Mucosa of rectum (tissue), 2 donors: ENCODE data around the gene SLC34A3.

Experiments
- H3K27ac ChIP-seq, 2 donors: one replicate each; pipeline ENCODE4 v1.7.0; 2013; ENCODE audit warnings: inconsistent platforms in 2 of 2, low read depth in 2 of 2, low read length in 2 of 2
- H3K27me3 ChIP-seq, 2 donors: one replicate each; pipeline ENCODE4 v1.7.0; 2013; ENCODE audit warnings: low read length in 2 of 2; ENCODE audit not compliant: control insufficient read depth in 2 of 2, insufficient read depth in 2 of 2
- H3K36me3 ChIP-seq, 2 donors: one replicate each; pipeline ENCODE4 v1.7.0; 2013; ENCODE audit warnings: low read length in 2 of 2; ENCODE audit not compliant: control insufficient read depth in 2 of 2, insufficient read depth in 2 of 2
- H3K4me1 ChIP-seq, 2 donors: one replicate each; pipeline ENCODE4 v1.7.0; 2013; ENCODE audit warnings: low read length in 2 of 2, mild to moderate bottlenecking in 1 of 2; ENCODE audit not compliant: control insufficient read depth in 2 of 2, insufficient read depth in 2 of 2
- H3K4me3 ChIP-seq, 2 donors: one replicate each; pipeline ENCODE4 v1.7.0; 2013; ENCODE audit warnings: low read length in 2 of 2
- H3K9ac ChIP-seq, 2 donors: one replicate each; pipeline ENCODE4 v1.7.0; 2013; ENCODE audit warnings: low read length in 2 of 2, low read depth in 1 of 2, mild to moderate bottlenecking in 1 of 2
- H3K9me3 ChIP-seq, 2 donors: one replicate each; pipeline ENCODE4 v1.7.0; 2013; ENCODE audit warnings: low read length in 2 of 2; ENCODE audit not compliant: control insufficient read depth in 2 of 2
- donor health status: healthy.
- donor health status: Normal muscosa, but diverticular disease.

SLC34A3 gene

GRCh38 chr9:137270929-137271695 is 40.4 kb downstream of the SLC34A3 start:
- no peaks in the 10 kb centered on the region for H3K9me3 ChIP-seq
- H3K27me3 ChIP-seq: no peaks in the 10 kb centered on the region
- no peak overlapping the region for H3K9ac ChIP-seq
- peaks cover 17 to 40% of the 10 kb centered on the region in 2 donors for H3K4me1 ChIP-seq
- H3K27ac ChIP-seq: no peak overlapping the region
- peaks cover 11 to 21% of the 10 kb centered on the region in 2 donors for H3K36me3 ChIP-seq
- H3K4me3 ChIP-seq: no peak overlapping the region

GRCh38 chr9:137271696-137272076 is 41.0 kb downstream of the SLC34A3 start:
- Histone ChIP-seq H3K4me1 (peaks cover 23 to 44% of the 10 kb centered on the region in 2 donors), H3K9ac (no peak overlapping the region), H3K9me3 (no peaks in the 10 kb centered on the region), H3K36me3 (peaks cover 9 to 16% of the 10 kb centered on the region in 2 donors), H3K27ac (no peak overlapping the region), H3K27me3 (no peaks in the 10 kb centered on the region), H3K4me3 (no peak overlapping the region)

- H3K27me3 ChIP-seq: no peaks in the 10 kb centered on the region
- no peaks in the 10 kb centered on the region for H3K9me3 ChIP-seq
- no peak overlapping the region for H3K4me3 ChIP-seq
- H3K27ac ChIP-seq: no peak overlapping the region
- peaks cover 31 to 52% of the 10 kb centered on the region in 2 donors for H3K4me1 ChIP-seq
- peaks cover 6 to 16% of the 10 kb centered on the region in 2 donors for H3K36me3 ChIP-seq
- no peak overlapping the region for H3K9ac ChIP-seq
Observed at GRCh38 chr9:137272241-137273094, 41.8 kb downstream of the SLC34A3 start.

- Histone ChIP-seq H3K4me1 (peaks cover 31 to 51% of the 10 kb centered on the region in 2 donors), H3K27ac (no peak overlapping the region), H3K4me3 (no peak overlapping the region), H3K36me3 (peaks cover 6 to 12% of the 10 kb centered on the region in 2 donors), H3K9me3 (no peaks in the 10 kb centered on the region), H3K27me3 (no peaks in the 10 kb centered on the region), H3K9ac (no peak overlapping the region)
Observed at GRCh38 chr9:137273095-137273490, 42.4 kb downstream of the SLC34A3 start.

GRCh38 chr9:137273611-137274320 is 43.1 kb downstream of the SLC34A3 start:
- no peak overlapping the region for H3K4me3 ChIP-seq
- no peaks in the 10 kb centered on the region for H3K9me3 ChIP-seq
- peaks cover 27 to 47% of the 10 kb centered on the region in 2 donors for H3K4me1 ChIP-seq
- no peaks in the 10 kb centered on the region for H3K27me3 ChIP-seq
- peaks cover 6 to 10% of the 10 kb centered on the region in 2 donors for H3K36me3 ChIP-seq
- peak overlapping the region; percentile 63 to 90 for H3K27ac ChIP-seq
- H3K9ac ChIP-seq: peak overlapping the region in 1 of 2 donors; percentile 73

GRCh38 chr9:137275203-137275587 is 44.5 kb downstream of the SLC34A3 start:
- peaks cover 15 to 19% of the 10 kb centered on the region in 2 donors for H3K36me3 ChIP-seq
- H3K27me3 ChIP-seq: no peaks in the 10 kb centered on the region
- H3K4me3 ChIP-seq: no peak overlapping the region
- no peak overlapping the region for H3K27ac ChIP-seq
- H3K4me1 ChIP-seq: peaks cover 19 to 35% of the 10 kb centered on the region in 2 donors
- H3K9ac ChIP-seq: peak overlapping the region in 1 of 2 donors; percentile 1
- no peaks in the 10 kb centered on the region for H3K9me3 ChIP-seq

- Histone ChIP-seq H3K9me3 (no peaks in the 10 kb centered on the region), H3K4me3 (no peak overlapping the region), H3K27ac (peak overlapping the region; percentile 91 to 96), H3K27me3 (no peaks in the 10 kb centered on the region), H3K4me1 (peaks cover 19 to 35% of the 10 kb centered on the region in 2 donors), H3K36me3 (peaks cover 15 to 19% of the 10 kb centered on the region in 2 donors), H3K9ac (peak overlapping the region in 1 of 2 donors; percentile 1)
Observed at GRCh38 chr9:137275588-137276472, 45.1 kb downstream of the SLC34A3 start.

GRCh38 chr9:137276473-137277328 is 46.0 kb downstream of the SLC34A3 start:
- no peaks in the 10 kb centered on the region for H3K27me3 ChIP-seq
- H3K9ac ChIP-seq: peak overlapping the region; percentile 92 to 99
- peak overlapping the region; percentile 85 for H3K4me3 ChIP-seq
- peaks cover 16 to 19% of the 10 kb centered on the region in 2 donors for H3K36me3 ChIP-seq
- no peaks in the 10 kb centered on the region for H3K9me3 ChIP-seq
- peak overlapping the region; percentile 91 to 96 for H3K27ac ChIP-seq
- peaks cover 21 to 35% of the 10 kb centered on the region in 2 donors for H3K4me1 ChIP-seq
